Skeletal muscle cell (primary cell): ENCODE results near the gene SQSTM1.

ENCODE experiments used
- DNase-seq: peaks from one replicate; pipeline ENCODE4 v3.0.0-alpha.2; 2010; ENCODE audit warnings: low read depth
- H3K4me3 ChIP-seq: 2 replicates; pipeline ENCODE4 v1.5.1; 2011; ENCODE audit warnings: low read depth, mild to moderate bottlenecking, control low read depth, low read length, moderate library complexity

The SQSTM1 gene

DNA sequence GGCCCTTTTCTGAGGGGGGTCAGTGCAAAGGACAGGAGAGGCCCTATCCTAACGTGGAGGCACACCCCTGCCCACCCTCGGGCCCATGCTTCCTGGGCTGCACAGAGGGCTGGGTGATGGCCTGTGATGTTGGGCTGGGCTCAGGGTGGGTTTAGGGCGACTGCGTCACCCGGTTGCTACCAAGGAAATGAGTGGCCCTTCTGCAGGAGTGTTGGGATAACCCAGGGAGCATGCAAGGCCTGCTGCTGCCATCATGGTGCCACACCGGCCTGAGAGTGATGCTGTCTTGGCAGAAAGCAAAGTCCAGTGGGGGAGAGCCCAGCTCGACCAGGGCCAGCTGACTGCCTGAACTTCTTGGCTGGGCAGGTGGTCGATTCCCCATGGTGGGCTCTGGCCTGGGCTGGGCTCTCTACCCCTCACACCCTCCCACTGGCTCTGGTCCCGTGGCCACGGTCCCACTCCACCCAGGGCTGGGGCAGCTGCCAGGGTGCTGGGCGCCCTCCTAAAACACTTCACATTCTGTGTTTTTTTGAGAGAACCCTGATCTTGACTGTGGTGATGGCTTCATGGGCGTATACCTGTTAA lies 59.5 kb downstream of the SQSTM1 start:
- no peak overlapping the region for H3K4me3 ChIP-seq
- no peak for DNase-seq

- H3K4me3 ChIP-seq = no peak overlapping the region
- no peak for DNase-seq
Measured at GRCh38 chr5:179880848-179881590, 60.3 kb downstream of the SQSTM1 start.

GRCh38 chr5:179882338-179882737 lies 61.6 kb downstream of the SQSTM1 start:
- DNase-seq = no peak

GRCh38 chr5:179883163-179883562 lies 62.5 kb downstream of the SQSTM1 start:
- no peak for DNase-seq
- no peak overlapping the region for H3K4me3 ChIP-seq

More at GRCh38 chr5:179882338-179882737, 61.6 kb downstream of the SQSTM1 start:
- H3K4me3 ChIP-seq = no peak overlapping the region

DNA sequence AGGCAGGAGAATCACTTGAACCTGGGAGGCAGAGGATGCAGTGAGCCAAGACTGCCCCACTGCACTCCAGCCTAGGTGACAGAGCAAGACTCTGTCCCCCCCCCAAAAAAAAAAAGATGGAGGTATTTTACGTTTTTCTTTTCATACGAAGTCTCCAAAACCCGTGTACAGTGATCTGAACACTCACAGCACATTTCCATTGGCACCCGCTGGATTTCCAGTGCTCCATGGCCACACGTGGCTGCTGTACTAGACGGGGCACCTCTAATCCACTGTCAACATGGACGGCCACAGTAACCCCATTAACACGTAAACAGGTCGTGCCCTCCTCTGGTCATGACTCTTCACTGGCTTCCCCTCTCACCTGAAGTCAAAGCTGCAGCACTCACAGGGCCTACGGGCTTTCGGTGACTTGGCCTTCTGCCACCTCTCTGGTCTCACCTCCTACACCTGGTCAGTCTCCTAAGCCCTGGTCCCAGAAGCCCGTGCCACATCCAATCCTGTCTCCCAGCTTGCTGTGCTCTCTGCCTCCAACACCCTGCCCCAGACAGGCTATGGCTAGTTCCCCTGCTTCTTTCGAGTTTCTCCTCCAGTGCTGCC lies 64.9 kb downstream of the SQSTM1 start:
- no peak for DNase-seq
- no peak overlapping the region for H3K4me3 ChIP-seq

DNA sequence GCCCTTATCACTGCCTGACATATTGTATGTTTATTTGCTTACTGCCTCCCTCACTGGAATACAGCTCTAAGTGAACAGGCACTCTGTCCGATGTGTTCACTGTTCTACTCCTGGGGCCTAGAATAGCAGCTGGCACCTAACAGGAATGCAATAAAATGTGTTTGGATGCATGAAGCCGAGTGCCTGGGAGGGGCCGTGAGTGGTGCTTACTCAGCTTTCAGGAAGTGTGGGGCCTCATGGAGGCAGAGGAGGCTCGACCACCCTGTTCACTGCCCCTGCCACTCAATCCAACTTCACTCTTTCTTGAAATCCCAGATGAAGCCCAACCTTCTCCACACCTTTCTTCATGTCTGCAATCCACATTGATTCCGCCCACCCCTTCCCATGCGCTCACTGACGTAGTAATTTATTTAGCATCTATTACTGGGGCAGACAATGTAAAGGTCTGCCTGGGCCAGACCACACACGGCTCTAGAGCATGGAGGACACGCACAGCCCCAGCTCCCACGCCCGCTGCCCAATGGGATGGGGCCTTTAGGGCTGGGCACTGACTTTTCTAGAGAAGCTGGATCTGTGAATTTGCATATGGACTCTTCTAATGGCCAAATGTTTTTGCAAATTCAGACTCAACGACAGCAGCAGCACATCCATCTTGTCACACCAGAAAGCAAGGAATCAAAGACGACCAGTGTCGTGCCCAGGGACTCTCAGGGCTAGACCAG lies 65.6 kb downstream of the SQSTM1 start:
- no peak overlapping the region for H3K4me3 ChIP-seq
- no peak for DNase-seq

GRCh38 chr5:179887095-179887494 lies 66.4 kb downstream of the SQSTM1 start:
- no peak overlapping the region for H3K4me3 ChIP-seq
- no peak for DNase-seq
